ENCODE data around the gene ZDBF2.

The ZDBF2 gene

DNA sequence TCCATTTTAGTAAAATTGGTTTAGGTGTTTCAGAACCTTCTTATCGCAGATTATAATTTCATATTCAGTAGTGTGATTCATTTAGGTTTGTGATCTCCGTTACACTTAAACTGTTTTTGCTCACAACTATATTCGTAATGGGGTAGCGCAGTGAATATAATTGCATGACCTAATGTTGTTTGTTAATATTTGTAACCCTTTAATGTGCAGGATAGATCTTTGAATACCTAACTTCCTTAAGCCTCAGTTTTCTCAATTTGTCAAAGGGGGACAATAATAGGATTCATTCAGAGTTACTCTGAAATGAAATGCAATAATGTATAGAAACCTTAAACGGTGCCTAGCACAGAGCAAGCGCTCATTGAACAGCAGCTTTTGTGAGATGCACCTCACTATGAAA, 558 bp upstream of the ZDBF2 start (continued):
- TF ChIP-seq, protein P1, sequence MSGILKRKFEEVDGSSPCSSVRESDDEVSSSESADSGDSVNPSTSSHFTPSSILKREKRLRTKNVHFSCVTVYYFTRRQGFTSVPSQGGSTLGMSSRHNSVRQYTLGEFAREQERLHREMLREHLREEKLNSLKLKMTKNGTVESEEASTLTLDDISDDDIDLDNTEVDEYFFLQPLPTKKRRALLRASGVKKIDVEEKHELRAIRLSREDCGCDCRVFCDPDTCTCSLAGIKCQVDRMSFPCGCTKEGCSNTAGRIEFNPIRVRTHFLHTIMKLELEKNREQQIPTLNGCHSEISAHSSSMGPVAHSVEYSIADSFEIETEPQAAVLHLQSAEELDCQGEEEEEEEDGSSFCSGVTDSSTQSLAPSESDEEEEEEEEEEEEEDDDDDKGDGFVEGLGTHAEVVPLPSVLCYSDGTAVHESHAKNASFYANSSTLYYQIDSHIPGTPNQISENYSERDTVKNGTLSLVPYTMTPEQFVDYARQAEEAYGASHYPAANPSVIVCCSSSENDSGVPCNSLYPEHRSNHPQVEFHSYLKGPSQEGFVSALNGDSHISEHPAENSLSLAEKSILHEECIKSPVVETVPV (CRISPR knock-in tag; IDR thresholded peaks at IDR 0.05): no peak
- TF ChIP-seq ZFP3 (CRISPR knock-in tag; IDR thresholded peaks at IDR 0.05) (no peak), ZFP30 (CRISPR knock-in tag; IDR thresholded peaks at IDR 0.05) (no peak)

DNA sequence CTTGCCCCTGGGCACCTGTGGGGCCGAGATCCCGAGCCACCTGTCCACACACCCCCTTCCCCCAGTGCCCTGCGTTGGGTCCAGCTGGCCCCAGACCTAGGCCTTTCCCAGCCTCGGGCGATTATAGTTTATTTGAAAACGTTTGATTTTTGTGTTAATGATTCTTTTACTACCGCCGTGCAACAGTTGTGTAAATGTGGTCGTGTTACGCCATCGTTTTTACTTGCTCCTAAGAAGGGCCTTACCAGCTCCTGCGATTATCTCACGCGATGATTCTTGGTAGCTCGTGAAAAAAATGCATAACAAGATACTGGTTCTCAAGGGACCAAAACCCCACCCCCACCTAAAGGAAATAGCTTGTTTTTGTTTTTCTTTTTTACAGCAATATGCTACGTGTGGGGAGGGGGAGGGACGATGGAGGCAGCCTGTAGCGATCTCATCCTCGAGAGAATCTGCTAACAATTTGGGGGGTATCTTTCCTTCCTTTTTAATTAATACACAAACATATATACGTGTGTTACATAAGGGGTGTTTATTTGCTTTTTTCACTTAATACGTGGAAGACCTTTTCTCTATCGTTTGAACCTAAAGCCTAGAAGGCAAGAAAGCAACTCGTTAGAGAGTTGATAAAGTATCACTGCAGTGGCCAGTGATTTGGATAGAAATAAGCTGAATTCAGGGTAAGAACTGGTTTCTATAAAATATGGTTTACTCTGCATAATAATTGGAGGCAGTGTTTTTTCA, 1.0 kb downstream of the ZDBF2 start:
- TF ChIP-seq BACH2 (CRISPR knock-in tag; IDR thresholded peaks at IDR 0.05; ENCODE audit: borderline replicate concordance): no peak
- no peak for TF ChIP-seq ZFP30 (CRISPR knock-in tag; IDR thresholded peaks at IDR 0.05)
- TF ChIP-seq, protein P2, sequence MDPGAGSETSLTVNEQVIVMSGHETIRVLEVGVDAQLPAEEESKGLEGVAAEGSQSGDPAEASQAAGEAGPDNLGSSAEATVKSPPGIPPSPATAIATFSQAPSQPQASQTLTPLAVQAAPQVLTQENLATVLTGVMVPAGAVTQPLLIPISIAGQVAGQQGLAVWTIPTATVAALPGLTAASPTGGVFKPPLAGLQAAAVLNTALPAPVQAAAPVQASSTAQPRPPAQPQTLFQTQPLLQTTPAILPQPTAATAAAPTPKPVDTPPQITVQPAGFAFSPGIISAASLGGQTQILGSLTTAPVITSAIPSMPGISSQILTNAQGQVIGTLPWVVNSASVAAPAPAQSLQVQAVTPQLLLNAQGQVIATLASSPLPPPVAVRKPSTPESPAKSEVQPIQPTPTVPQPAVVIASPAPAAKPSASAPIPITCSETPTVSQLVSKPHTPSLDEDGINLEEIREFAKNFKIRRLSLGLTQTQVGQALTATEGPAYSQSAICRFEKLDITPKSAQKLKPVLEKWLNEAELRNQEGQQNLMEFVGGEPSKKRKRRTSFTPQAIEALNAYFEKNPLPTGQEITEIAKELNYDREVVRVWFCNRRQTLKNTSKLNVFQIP (CRISPR knock-in tag; IDR thresholded peaks at IDR 0.05; ENCODE audit: borderline replicate concordance, low read depth): no peak
- TF ChIP-seq ZNF8 (CRISPR knock-in tag; IDR thresholded peaks at IDR 0.05): no peak
- TF ChIP-seq SNAI2 (CRISPR knock-in tag; IDR thresholded peaks at IDR 0.05): no peak
- no peak for TF ChIP-seq ZNF565 (CRISPR knock-in tag; conservative IDR thresholded peaks at IDR 0.05; ENCODE audit: low read depth)
- no peak for TF ChIP-seq ZC3H10 (CRISPR knock-in tag; IDR thresholded peaks at IDR 0.05)
- TF ChIP-seq TOX (CRISPR knock-in tag; IDR thresholded peaks at IDR 0.05; ENCODE audit: borderline replicate concordance): no peak
- TF ChIP-seq, protein P1 (CRISPR knock-in tag; IDR thresholded peaks at IDR 0.05): no peak
- TF ChIP-seq, protein P3, sequence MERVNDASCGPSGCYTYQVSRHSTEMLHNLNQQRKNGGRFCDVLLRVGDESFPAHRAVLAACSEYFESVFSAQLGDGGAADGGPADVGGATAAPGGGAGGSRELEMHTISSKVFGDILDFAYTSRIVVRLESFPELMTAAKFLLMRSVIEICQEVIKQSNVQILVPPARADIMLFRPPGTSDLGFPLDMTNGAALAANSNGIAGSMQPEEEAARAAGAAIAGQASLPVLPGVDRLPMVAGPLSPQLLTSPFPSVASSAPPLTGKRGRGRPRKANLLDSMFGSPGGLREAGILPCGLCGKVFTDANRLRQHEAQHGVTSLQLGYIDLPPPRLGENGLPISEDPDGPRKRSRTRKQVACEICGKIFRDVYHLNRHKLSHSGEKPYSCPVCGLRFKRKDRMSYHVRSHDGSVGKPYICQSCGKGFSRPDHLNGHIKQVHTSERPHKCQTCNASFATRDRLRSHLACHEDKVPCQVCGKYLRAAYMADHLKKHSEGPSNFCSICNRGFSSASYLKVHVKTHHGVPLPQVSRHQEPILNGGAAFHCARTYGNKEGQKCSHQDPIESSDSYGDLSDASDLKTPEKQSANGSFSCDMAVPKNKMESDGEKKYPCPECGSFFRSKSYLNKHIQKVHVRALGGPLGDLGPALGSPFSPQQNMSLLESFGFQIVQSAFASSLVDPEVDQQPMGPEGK (CRISPR knock-in tag; IDR thresholded peaks at IDR 0.05; ENCODE audit: borderline replicate concordance): no peak
- TF ChIP-seq RARB (CRISPR knock-in tag; IDR thresholded peaks at IDR 0.05): no peak
- peak; percentile 35 for ATAC-seq

DNA sequence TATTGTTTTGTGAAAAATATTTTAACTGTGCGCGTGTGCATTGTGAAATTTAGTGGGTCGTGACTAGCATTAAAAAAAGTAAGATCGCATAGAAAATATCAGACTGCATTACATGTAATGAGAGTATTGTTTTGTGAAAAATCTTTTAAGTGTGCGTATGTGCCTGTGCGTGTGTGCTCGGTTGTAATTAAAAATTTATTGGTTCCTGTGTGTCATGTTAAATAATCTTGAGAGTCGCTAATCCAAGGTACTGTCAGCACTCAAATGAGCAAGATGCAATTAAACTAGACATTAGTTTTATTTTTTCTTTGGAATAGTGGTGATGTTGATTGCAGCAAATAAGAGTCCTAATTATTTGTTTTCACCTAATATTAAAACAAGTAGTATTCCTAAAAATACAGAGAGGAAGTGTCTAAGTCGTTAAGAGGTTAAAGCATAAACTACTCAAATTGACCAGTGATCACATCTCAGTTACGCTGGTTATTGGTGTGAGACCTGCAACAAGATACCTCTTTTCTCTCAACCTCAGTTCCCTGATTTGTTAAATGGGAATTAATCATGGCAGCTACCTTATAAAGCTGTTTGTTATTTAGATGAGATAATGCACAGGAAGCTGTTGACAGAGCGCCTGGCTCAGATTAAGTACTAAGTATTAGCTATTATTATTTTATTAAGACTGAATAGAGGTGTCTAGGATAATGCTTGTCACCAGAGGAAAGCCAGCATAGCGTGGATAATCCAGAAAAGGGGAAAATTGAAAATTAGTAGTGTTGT, 1.9 kb downstream of the ZDBF2 start:
- ATAC-seq: no peak
- no peak for TF ChIP-seq ARNTL (CRISPR knock-in tag; IDR thresholded peaks at IDR 0.05; ENCODE audit: borderline replicate concordance, low read depth)
- no peak for TF ChIP-seq PPARA (CRISPR knock-in tag; IDR thresholded peaks at IDR 0.05; ENCODE audit: borderline replicate concordance)
- TF ChIP-seq TOX (CRISPR knock-in tag; IDR thresholded peaks at IDR 0.05; ENCODE audit: borderline replicate concordance): no peak
- TF ChIP-seq, protein P4, sequence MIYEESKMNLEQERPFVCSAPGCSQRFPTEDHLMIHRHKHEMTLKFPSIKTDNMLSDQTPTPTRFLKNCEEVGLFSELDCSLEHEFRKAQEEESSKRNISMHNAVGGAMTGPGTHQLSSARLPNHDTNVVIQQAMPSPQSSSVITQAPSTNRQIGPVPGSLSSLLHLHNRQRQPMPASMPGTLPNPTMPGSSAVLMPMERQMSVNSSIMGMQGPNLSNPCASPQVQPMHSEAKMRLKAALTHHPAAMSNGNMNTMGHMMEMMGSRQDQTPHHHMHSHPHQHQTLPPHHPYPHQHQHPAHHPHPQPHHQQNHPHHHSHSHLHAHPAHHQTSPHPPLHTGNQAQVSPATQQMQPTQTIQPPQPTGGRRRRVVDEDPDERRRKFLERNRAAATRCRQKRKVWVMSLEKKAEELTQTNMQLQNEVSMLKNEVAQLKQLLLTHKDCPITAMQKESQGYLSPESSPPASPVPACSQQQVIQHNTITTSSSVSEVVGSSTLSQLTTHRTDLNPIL (CRISPR knock-in tag; IDR thresholded peaks at IDR 0.05; ENCODE audit: low read depth): no peak
- TF ChIP-seq GLIS3 (CRISPR knock-in tag; IDR thresholded peaks at IDR 0.05): no peak
- TF ChIP-seq, protein P1 (CRISPR knock-in tag; IDR thresholded peaks at IDR 0.05): no peak
- no peak for TF ChIP-seq ESRRG (CRISPR knock-in tag; IDR thresholded peaks at IDR 0.05)
- TF ChIP-seq, protein P2 (CRISPR knock-in tag; IDR thresholded peaks at IDR 0.05; ENCODE audit: borderline replicate concordance, low read depth): no peak
- no peak for TF ChIP-seq OSR1 (CRISPR knock-in tag; IDR thresholded peaks at IDR 0.05)
- TF ChIP-seq ZNF70 (CRISPR knock-in tag; IDR thresholded peaks at IDR 0.05): no peak
- TF ChIP-seq ZFP30 (CRISPR knock-in tag; IDR thresholded peaks at IDR 0.05): no peak
- TF ChIP-seq ZC3H10 (CRISPR knock-in tag; IDR thresholded peaks at IDR 0.05): no peak
- TF ChIP-seq, protein P5, sequence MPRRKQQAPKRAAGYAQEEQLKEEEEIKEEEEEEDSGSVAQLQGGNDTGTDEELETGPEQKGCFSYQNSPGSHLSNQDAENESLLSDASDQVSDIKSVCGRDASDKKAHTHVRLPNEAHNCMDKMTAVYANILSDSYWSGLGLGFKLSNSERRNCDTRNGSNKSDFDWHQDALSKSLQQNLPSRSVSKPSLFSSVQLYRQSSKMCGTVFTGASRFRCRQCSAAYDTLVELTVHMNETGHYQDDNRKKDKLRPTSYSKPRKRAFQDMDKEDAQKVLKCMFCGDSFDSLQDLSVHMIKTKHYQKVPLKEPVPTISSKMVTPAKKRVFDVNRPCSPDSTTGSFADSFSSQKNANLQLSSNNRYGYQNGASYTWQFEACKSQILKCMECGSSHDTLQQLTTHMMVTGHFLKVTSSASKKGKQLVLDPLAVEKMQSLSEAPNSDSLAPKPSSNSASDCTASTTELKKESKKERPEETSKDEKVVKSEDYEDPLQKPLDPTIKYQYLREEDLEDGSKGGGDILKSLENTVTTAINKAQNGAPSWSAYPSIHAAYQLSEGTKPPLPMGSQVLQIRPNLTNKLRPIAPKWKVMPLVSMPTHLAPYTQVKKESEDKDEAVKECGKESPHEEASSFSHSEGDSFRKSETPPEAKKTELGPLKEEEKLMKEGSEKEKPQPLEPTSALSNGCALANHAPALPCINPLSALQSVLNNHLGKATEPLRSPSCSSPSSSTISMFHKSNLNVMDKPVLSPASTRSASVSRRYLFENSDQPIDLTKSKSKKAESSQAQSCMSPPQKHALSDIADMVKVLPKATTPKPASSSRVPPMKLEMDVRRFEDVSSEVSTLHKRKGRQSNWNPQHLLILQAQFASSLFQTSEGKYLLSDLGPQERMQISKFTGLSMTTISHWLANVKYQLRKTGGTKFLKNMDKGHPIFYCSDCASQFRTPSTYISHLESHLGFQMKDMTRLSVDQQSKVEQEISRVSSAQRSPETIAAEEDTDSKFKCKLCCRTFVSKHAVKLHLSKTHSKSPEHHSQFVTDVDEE (CRISPR knock-in tag; IDR thresholded peaks at IDR 0.05): no peak
- no peak for TF ChIP-seq ISL1 (CRISPR knock-in tag; IDR thresholded peaks at IDR 0.05)
- no peak for TF ChIP-seq ZNF8 (CRISPR knock-in tag; IDR thresholded peaks at IDR 0.05)
- no peak for TF ChIP-seq RARB (CRISPR knock-in tag; IDR thresholded peaks at IDR 0.05)

All from SK-N-SH treated with all-trans-retinoic acid at 6 μM for 48 hours (cell line).